Endothelial cell of umbilical vein (primary cell): ENCODE results near the gene FRRS1. TPM values are rescaled to one million over a fixed set of nuclear protein-coding genes. Genes with fewer than 3 reads are reported as not detected.
A peak's percentile ranks its signal among the peaks of the same experiment; 100 is the strongest.

ENCODE experiments used
- BruUV-seq: library from RNA; stranded (reverse); fragments of 400-500 nt; replicated peaks from 2 replicates; lab custom pipeline; 2021; lab: Mats Ljungman, UMichigan
- CTCF ChIA-PET: fragments of 300-600, 350-600 bp; sonication (Branson Sonifier 250); formaldehyde crosslinking; loops from one replicate; lab custom pipeline; 2021; ENCODE audit warnings: antibody characterized with exemption, inconsistent platforms; lab: Charles Lee
- POLR2A ChIA-PET: fragments of 300-600, 350-600 bp; sonication (Branson Sonifier 250); formaldehyde crosslinking; loops from one replicate; lab custom pipeline; 2021; ENCODE audit warnings: antibody characterized with exemption, inconsistent platforms; lab: Charles Lee
- DNase-seq: peaks from one replicate; pipeline ENCODE4 v3.0.0-alpha.2; 2011; ENCODE audit warnings: low read depth, low spot score
- FAIRE-seq: peaks from 2 replicates; lab custom pipeline; 2011; peaks lifted over from hg19 to GRCh38; lab: Jason Lieb, UNC
- H2AFZ ChIP-seq: 2 replicates; pipeline ENCODE4 v1.6.0; 2012; ENCODE audit warnings: low read depth, low read length, control low read depth, inconsistent platforms
- H3K27ac ChIP-seq: 2 replicates; pipeline ENCODE4 v1.5.1; 2011; ENCODE audit warnings: low read depth, mild to moderate bottlenecking, control low read depth, low read length, moderate library complexity; ENCODE audit not compliant: insufficient read depth
- H3K27me3 ChIP-seq, 2 experiments: 2 replicates each; pipeline versions ENCODE4 v1.6.0 to v1.6.1; 2011; ENCODE audit warnings: low read length in 2 of 2, mixed read lengths in 1 of 2; ENCODE audit not compliant: control insufficient read depth in 2 of 2, insufficient read depth in 2 of 2
- H3K36me3 ChIP-seq, 2 experiments: 2 replicates in 1 of 2; 3 replicates in 1 of 2; pipeline ENCODE4 v1.5.1; 2011; ENCODE audit warnings: low read length in 2 of 2, mild to moderate bottlenecking in 1 of 2, moderate library complexity in 1 of 2; ENCODE audit not compliant: control insufficient read depth in 2 of 2, insufficient read depth in 2 of 2; ENCODE audit errors: extremely low read depth in 1 of 2
- H3K4me1 ChIP-seq: 3 replicates; pipeline ENCODE4 v1.5.1; 2011; ENCODE audit warnings: mild to moderate bottlenecking, low read length; ENCODE audit not compliant: control insufficient read depth, insufficient read depth; ENCODE audit errors: extremely low read depth
- H3K4me2 ChIP-seq: 2 replicates; pipeline ENCODE4 v1.6.1; 2011; ENCODE audit warnings: low read length, control low read depth, mixed read lengths; ENCODE audit not compliant: insufficient read depth
- H3K4me3 ChIP-seq, 3 experiments: fragments of 200-600 bp in 1 of 3; sonication (generic), shearing (Covaris generic) in 1 of 3; replicated peaks in 1 of 3; 2 replicates each; pipeline ENCODE4 v1.5.1; 2011 to 2016; ENCODE audit warnings: control low read depth in 3 of 3, low read length in 3 of 3, mild to moderate bottlenecking in 2 of 3, inconsistent platforms in 1 of 3, low read depth in 1 of 3, moderate library complexity in 1 of 3; ENCODE audit not compliant: insufficient read depth in 1 of 3
- H3K79me2 ChIP-seq: 2 replicates; pipeline ENCODE4 v1.6.0; 2012; ENCODE audit warnings: low read length, inconsistent platforms; ENCODE audit not compliant: control insufficient read depth, insufficient read depth
- H3K9ac ChIP-seq: replicated peaks from 2 replicates; pipeline ENCODE3; 2011; ENCODE audit warnings: low read length, control low read depth; ENCODE audit not compliant: insufficient read depth; ENCODE audit errors: extremely low read depth
- H3K9me1 ChIP-seq: replicated peaks from 3 replicates; pipeline ENCODE4 v1.6.0; 2011; ENCODE audit warnings: mild to moderate bottlenecking, low read length; ENCODE audit not compliant: control insufficient read depth, insufficient read depth; ENCODE audit errors: extremely low read depth
- H3K9me3 ChIP-seq: replicated peaks from 2 replicates; pipeline ENCODE4 v1.5.1; 2012; ENCODE audit warnings: low read length, inconsistent platforms; ENCODE audit not compliant: control insufficient read depth, insufficient read depth
- H4K20me1 ChIP-seq: replicated peaks from 2 replicates; pipeline ENCODE3; 2011; ENCODE audit warnings: mild to moderate bottlenecking, low read length; ENCODE audit not compliant: control insufficient read depth, insufficient read depth; ENCODE audit errors: extremely low read depth
- EZH2 ChIP-seq: IDR thresholded peaks from 2 replicates; pipeline ENCODE4 v1.6.1; 2012; ENCODE audit warnings: borderline replicate concordance, low read depth, mild to moderate bottlenecking, moderate library complexity, low read length, inconsistent platforms; ENCODE audit not compliant: severe bottlenecking
- FOS ChIP-seq: IDR thresholded peaks from 2 replicates; pipeline ENCODE4 v1.6.1; 2011; ENCODE audit warnings: mild to moderate bottlenecking, low read length, moderate library complexity, borderline replicate concordance; ENCODE audit not compliant: insufficient read depth
- GATA2 ChIP-seq: IDR thresholded peaks from 2 replicates; pipeline ENCODE4 v1.7.0; 2011; ENCODE audit warnings: low read depth, mild to moderate bottlenecking, moderate library complexity, mixed read lengths, low read length; ENCODE audit not compliant: insufficient read length, insufficient read depth
- JUN ChIP-seq: IDR thresholded peaks from 2 replicates; pipeline ENCODE4 v1.6.1; 2011; ENCODE audit warnings: borderline replicate concordance, low read depth; ENCODE audit not compliant: insufficient read length, insufficient read depth
- MYC ChIP-seq: IDR thresholded peaks from one replicate; pipeline ENCODE4 v1.6.1; 2011; ENCODE audit warnings: mild to moderate bottlenecking, low read depth, low read length
- POLR2A ChIP-seq: IDR thresholded peaks from 2 replicates; pipeline ENCODE4 v1.6.1; 2012; ENCODE audit warnings: low read depth, mild to moderate bottlenecking, control low read depth, low read length
- POLR2AphosphoS5 ChIP-seq: IDR thresholded peaks from 2 replicates; pipeline ENCODE4 v1.6.1; 2012; ENCODE audit warnings: low read depth, mild to moderate bottlenecking, control low read depth, low read length, moderate library complexity; ENCODE audit not compliant: insufficient read depth
- dilution Hi-C: fragments of 300-500 bp; cut with MboI; formaldehyde crosslinking; loops from one replicate; pipeline ENCODE4 v1.15.0; 2019; ENCODE audit warnings: low sequenced_read_pairs; ENCODE audit not compliant: extremely low pct_ligation_motif_present
- intact Hi-C: fragments of 100-400 bp; cut with micrococcal nuclease; formaldehyde crosslinking; loops from one replicate; pipeline ENCODE4 v1.10.0; 2022
- polyA plus RNA-seq, 4 experiments: library from polyadenylated mRNA; depleted of rRNA in 3 of 4; stranded (reverse) in 3 of 4; unstranded in 1 of 4; fragments of >200 nt; gene quantifications; 2 replicates each; pipeline versions ENCODE4 v1.2.1 to v1.2.3, GENCODE V29; 2011 to 2012; ENCODE audit warnings: missing spikeins in 1 of 4
- total RNA-seq: library from RNA; stranded (reverse); gene quantifications from 2 replicates; pipeline ENCODE4 v1.2.3, GENCODE V29; 2021
- TF ChIP-seq, protein P1 (sequence below), 2 donors: IDR thresholded peaks; 1 replicate in 1 of 2; 2 replicates in 1 of 2; pipeline ENCODE4 v1.5.1; 2011; ENCODE audit warnings: low read length in 2 of 2, mild to moderate bottlenecking in 2 of 2, moderate library complexity in 2 of 2, control low read depth in 1 of 2, inconsistent platforms in 1 of 2, low read depth in 1 of 2; ENCODE audit not compliant: insufficient read depth in 1 of 2; ENCODE audit errors: extremely low read depth in 1 of 2

FRRS1 gene
- total and polyA plus RNA-seq, 2 donors (not counting 3 experiments of a cell fraction or from before 2014, with no cell fraction given): 1.1 to 3.1 TPM

DNA sequence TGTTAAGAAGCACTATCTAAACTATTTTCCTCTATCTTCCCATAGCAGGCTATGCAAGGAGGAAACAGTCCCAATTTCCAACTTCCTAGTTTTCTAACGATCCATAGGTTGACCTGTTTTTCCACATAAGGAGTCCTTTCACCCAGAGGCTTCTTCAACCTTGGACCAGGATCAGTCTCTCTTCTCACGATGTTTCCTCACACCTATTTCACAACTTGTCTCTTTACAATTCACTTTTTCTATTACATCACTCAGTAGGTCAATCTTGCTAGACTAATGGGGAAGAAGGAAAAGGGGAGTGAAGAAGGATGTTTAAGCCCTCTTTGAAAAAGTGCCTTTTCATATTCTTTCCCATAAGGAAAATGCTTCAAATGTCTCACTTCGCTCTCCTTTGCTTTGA is 104.7 kb downstream of the FRRS1 start:
- Histone ChIP-seq H3K9me1 (no peaks in the 10 kb centered on the region), H2AFZ (no peak overlapping the region), H3K79me2 (peaks cover 74% of the 10 kb centered on the region), H3K27ac (no peak overlapping the region), H4K20me1 (no peaks in the 10 kb centered on the region), H3K4me1 (peaks cover 61% of the 10 kb centered on the region), H3K27me3 (no peaks in the 10 kb centered on the region), H3K9ac (no peak overlapping the region), H3K9me3 (no peaks in the 10 kb centered on the region), H3K4me3 (no peak overlapping the region), H3K4me2 (no peak overlapping the region), H3K36me3 (peaks cover 12 to 20% of the 10 kb centered on the region in 2 experiments)
- dilution Hi-C loops: no loop called here
- DNase-seq: no peak
- CTCF ChIA-PET: interaction anchor here (1.0 to 1.7 kb wide), 6 partner anchors 12 to 481 kb away, joined by 3 to 10 read pairs (median 3); no protein-coding TSS in a partner anchor
- TF ChIP-seq JUN: no peak
- FAIRE-seq: no peak
- POLR2A ChIA-PET: no interaction called here
- BruUV-seq: no TSS peak
- intact Hi-C loops: no loop called here

DNA sequence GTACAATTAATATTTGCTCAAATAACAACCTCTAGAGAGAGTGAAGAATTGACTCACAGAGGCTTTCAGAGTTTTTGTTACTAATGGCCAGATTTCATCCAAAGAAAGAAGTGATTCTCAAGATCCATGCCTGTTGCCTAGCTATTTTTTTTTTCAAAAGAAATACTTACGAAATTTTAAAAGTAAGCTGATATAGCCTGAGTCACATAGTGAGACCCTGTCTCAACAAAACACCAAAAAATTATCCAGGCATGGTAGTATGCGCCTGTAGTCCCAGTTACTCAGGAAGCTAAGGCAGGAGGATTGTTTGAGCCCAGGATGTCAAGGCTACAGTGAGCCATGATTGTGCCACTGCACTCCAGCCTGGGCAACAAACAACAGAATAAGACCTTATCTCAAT is 105.9 kb downstream of the FRRS1 start:
- FAIRE-seq (no peak), DNase-seq (no peak)
- Histone ChIP-seq H2AFZ (no peak overlapping the region), H3K9me3 (no peaks in the 10 kb centered on the region), H3K79me2 (peaks cover 76% of the 10 kb centered on the region), H3K9me1 (no peaks in the 10 kb centered on the region), H3K36me3 (peaks cover 7 to 16% of the 10 kb centered on the region in 2 experiments), H4K20me1 (no peaks in the 10 kb centered on the region), H3K27me3 (no peaks in the 10 kb centered on the region), H3K9ac (no peak overlapping the region), H3K4me1 (peaks cover 74% of the 10 kb centered on the region), H3K4me3 (no peak overlapping the region), H3K4me2 (no peak overlapping the region), H3K27ac (peak overlapping the region; percentile 62)
- ChIA-PET POLR2A (no interaction called here), CTCF (interaction anchor here (0.9 to 1.6 kb wide), 5 partner anchors 11 to 480 kb away, joined by 3 to 10 read pairs (median 3); no protein-coding TSS in a partner anchor)
- no TSS peak for BruUV-seq
- dilution Hi-C loops: no loop called here
- intact Hi-C loops: no loop called here
- TF ChIP-seq POLR2AphosphoS5: no peak
- TF ChIP-seq, protein P1, sequence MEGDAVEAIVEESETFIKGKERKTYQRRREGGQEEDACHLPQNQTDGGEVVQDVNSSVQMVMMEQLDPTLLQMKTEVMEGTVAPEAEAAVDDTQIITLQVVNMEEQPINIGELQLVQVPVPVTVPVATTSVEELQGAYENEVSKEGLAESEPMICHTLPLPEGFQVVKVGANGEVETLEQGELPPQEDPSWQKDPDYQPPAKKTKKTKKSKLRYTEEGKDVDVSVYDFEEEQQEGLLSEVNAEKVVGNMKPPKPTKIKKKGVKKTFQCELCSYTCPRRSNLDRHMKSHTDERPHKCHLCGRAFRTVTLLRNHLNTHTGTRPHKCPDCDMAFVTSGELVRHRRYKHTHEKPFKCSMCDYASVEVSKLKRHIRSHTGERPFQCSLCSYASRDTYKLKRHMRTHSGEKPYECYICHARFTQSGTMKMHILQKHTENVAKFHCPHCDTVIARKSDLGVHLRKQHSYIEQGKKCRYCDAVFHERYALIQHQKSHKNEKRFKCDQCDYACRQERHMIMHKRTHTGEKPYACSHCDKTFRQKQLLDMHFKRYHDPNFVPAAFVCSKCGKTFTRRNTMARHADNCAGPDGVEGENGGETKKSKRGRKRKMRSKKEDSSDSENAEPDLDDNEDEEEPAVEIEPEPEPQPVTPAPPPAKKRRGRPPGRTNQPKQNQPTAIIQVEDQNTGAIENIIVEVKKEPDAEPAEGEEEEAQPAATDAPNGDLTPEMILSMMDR (IDR thresholded peaks at IDR 0.05; ENCODE audit: extremely low read depth in 1 of 2, insufficient read depth in 1 of 2, low read depth in 1 of 2, low read length in 2 of 2): no peak
- no peak for TF ChIP-seq FOS
- TF ChIP-seq POLR2A: no peak
- TF ChIP-seq JUN: no peak
- TF ChIP-seq MYC: no peak
- no peak for TF ChIP-seq EZH2
- no peak for TF ChIP-seq GATA2
